ENCODE results near the gene DOCK3. TPM values are rescaled to one million over a fixed set of nuclear protein-coding genes. Genes with fewer than 3 reads are reported as not detected.
"Not testable (repeated sequence)": the region's sequence is repeated elsewhere in the genome, so short reads cannot be mapped to it uniquely, and the experiment has no call there.

The DOCK3 gene
- total RNA-seq, 1 donor from 2014 or later = 6.2 TPM

GRCh38 chr3:51304230-51304629, 629.5 kb downstream of the DOCK3 start:
- DNase-seq (ENCODE audit: low spot score) (no peak), ATAC-seq (no peak)
- intact Hi-C loops (cut with DNase I) = no loop called here

- ATAC-seq (no peak), DNase-seq (ENCODE audit: low spot score) (no peak)
- intact Hi-C loops (cut with DNase I) = no loop called here
Measured at GRCh38 chr3:51306093-51306492, 631.4 kb downstream of the DOCK3 start.

- no peak for ATAC-seq
- DNase-seq (ENCODE audit: low spot score) = no peak
- intact Hi-C loops (cut with DNase I) = no loop called here
Measured at GRCh38 chr3:51307458-51307857, 632.7 kb downstream of the DOCK3 start.

- intact Hi-C loops (cut with DNase I); ATAC-seq; DNase-seq (ENCODE audit: low spot score): not testable (repeated sequence)
Measured at GRCh38 chr3:51307945-51308607, 633.3 kb downstream of the DOCK3 start.

- ATAC-seq (no peak), DNase-seq (ENCODE audit: low spot score) (no peak)
- intact Hi-C loops (cut with DNase I) = no loop called here
Measured at GRCh38 chr3:51311055-51311454, 636.3 kb downstream of the DOCK3 start.

- intact Hi-C loops (cut with DNase I) = no loop called here
- DNase-seq (ENCODE audit: low spot score) (no peak), ATAC-seq (no peak)
Measured at GRCh38 chr3:51328206-51328605, 653.5 kb downstream of the DOCK3 start.

GRCh38 chr3:51330046-51330445, 655.3 kb downstream of the DOCK3 start:
- DNase-seq (ENCODE audit: low spot score) = no peak
- intact Hi-C loops (cut with DNase I) = no loop called here

GRCh38 chr3:51332156-51332555, 657.4 kb downstream of the DOCK3 start:
- DNase-seq (ENCODE audit: low spot score) (no peak), ATAC-seq (no peak)
- intact Hi-C loops (cut with DNase I) = no loop called here

More at GRCh38 chr3:51330046-51330445, 655.3 kb downstream of the DOCK3 start:
- ATAC-seq = no peak

GRCh38 chr3:51333021-51333420, 658.3 kb downstream of the DOCK3 start:
- intact Hi-C loops (cut with DNase I) = no loop called here
- ATAC-seq (no peak), DNase-seq (ENCODE audit: low spot score) (no peak)

- ATAC-seq (no peak), DNase-seq (ENCODE audit: low spot score) (no peak)
- intact Hi-C loops (cut with DNase I) = no loop called here
Measured at GRCh38 chr3:51336261-51336660, 661.5 kb downstream of the DOCK3 start.

GRCh38 chr3:51337666-51338065, 662.9 kb downstream of the DOCK3 start:
- ATAC-seq (no peak), DNase-seq (ENCODE audit: low spot score) (no peak)
- intact Hi-C loops (cut with DNase I) = no loop called here

GRCh38 chr3:51338632-51339031, 663.9 kb downstream of the DOCK3 start:
- no peak for DNase-seq (ENCODE audit: low spot score)
- intact Hi-C loops (cut with DNase I) = no loop called here
- ATAC-seq = no peak

GRCh38 chr3:51340013-51340829, 665.5 kb downstream of the DOCK3 start:
- ATAC-seq = peak; percentile 88
- intact Hi-C loops (cut with DNase I) = no loop called here
- no peak for DNase-seq (ENCODE audit: low spot score)

GRCh38 chr3:51340989-51341636, 666.4 kb downstream of the DOCK3 start:
- ATAC-seq (no peak), DNase-seq (ENCODE audit: low spot score) (no peak)
- intact Hi-C loops (cut with DNase I) = no loop called here

GRCh38 chr3:51343918-51344687, 669.4 kb downstream of the DOCK3 start:
- ATAC-seq (no peak), DNase-seq (ENCODE audit: low spot score) (no peak)
- intact Hi-C loops (cut with DNase I) = no loop called here

- intact Hi-C loops (cut with DNase I) = no loop called here
- ATAC-seq = no peak
- no peak for DNase-seq (ENCODE audit: low spot score)
Measured at GRCh38 chr3:51350751-51351150, 676.0 kb downstream of the DOCK3 start.

GRCh38 chr3:51353131-51353530, 678.4 kb downstream of the DOCK3 start:
- DNase-seq (ENCODE audit: low spot score) = no peak
- intact Hi-C loops (cut with DNase I) = no loop called here
- no peak for ATAC-seq

- no peak for DNase-seq (ENCODE audit: low spot score)
- ATAC-seq = no peak
- intact Hi-C loops (cut with DNase I) = no loop called here
Measured at GRCh38 chr3:51353691-51354090, 679.0 kb downstream of the DOCK3 start.

GRCh38 chr3:51354172-51354571, 679.4 kb downstream of the DOCK3 start:
- intact Hi-C loops (cut with DNase I) = no loop called here
- ATAC-seq = no peak
- DNase-seq (ENCODE audit: low spot score) = no peak

Data from sciatic nerve (tissue), 2 donors.